ENCODE measurements around the gene TGFB1.
A peak's percentile ranks its signal among the peaks of the same experiment; 100 is the strongest.
"Not testable (repeated sequence)": the region's sequence is repeated elsewhere in the genome, so short reads cannot be mapped to it uniquely, and the experiment has no call there.

TGFB1 gene

GRCh38 chr19:41298348-41298964, 55.3 kb downstream of the TGFB1 start:
- peak; percentile 81 for DNase-seq

DNA sequence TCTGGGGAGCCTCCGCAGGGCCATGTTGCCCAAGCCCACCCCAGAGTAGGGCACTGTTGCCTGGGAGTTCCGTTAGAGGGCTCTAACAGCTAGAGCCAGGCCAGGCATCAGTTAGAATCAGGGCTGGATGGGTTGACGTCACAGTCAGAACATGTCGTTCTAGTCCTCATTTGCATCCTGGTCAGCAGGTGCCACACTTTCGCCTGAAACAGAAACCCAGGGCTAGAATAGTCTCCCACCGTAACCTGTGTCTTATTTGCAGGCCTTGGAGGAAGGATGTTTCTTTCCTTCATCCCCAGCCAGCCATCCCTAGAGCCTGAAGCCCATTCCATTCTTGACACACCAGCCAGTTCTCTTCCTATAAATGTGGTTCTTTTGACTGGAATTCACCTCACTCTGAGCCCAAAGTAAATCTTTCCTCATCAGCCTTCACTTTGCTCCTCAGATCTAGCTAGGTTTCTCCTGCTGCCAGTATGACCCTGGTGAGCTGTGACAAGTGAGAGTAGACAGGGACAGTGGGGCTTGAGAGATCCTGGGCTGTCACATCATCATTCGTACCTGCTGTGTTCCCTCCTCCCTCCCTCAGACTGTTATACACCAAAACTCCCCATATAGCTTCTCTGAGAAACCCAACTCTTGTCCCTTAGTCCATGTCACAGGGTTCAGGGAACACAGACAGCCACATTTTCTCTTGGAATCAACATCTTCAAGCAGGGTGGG, 55.9 kb downstream of the TGFB1 start:
- peak; percentile 71 for DNase-seq

DNA sequence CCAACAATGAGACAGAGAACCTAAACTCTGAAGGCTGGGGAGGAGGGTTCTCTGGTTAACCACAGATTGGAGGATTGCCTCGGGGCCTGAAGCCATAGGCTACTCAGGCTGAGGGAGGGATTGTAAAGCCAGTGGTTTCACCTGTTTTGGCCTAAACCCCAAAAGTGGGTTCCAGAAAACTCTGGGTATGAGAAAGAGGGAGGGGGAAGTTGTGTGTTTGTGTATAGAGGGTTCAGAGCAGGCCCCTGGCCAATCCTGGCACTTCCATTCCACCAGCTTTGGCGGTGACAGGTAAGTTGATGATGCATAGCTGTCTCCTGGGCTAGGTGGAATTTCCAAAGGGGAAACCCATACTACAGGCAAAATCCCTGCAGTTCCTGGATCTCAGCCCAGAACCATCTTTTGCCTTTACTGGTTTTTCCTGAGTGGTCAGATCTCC, 57.3 kb downstream of the TGFB1 start:
- DNase-seq, result no peak

- no peak for DNase-seq
Measured at GRCh38 chr19:41295499-41295898, 58.2 kb downstream of the TGFB1 start.

DNA sequence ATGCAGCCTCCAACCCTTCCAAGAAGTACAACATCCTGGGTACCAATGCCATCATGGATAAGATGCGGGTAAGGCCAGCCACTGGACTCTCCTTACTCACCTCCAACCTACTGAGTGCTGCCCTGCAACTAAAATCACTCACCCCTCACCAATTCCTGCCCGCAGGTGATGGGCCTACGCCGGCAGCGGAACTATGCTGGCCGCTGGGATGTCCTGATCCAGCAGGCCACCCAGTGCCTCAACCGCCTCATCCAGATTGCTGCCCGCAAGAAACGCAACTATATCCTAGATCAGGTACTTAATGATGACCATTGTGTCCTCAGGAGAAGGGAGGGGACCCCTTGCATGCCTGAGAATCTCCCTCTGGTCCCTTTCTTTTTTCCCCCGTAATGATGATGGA, 59.3 kb downstream of the TGFB1 start:
- DNase-seq, result no peak

DNA sequence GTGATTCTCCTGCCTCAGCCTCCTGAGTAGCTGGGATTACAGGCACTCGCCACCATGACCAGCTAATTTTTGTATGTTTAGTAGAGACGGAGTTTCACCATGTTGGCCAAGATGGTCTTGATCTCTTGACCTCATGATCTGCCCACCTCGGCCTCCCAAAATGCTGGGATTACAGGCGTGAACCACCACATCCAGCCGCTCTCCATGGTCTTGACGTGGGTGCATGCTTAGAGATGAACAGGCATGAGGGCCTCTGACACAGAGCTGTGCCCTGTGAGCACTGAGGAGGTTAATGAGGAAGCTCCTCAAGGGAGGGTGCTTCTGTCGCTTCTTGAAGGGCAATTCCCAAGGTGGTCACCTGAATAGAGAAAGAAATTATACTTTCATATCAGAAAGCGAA, 63.9 kb downstream of the TGFB1 start:
- DNase-seq, result not testable (repeated sequence)

GRCh38 chr19:41288673-41289530, 64.8 kb downstream of the TGFB1 start:
- no peak for DNase-seq

Measured in CD4-positive, alpha-beta T cell treated with Interferon gamma for 1 hour (primary cell).